ENCODE results near the gene ZNF140. TPM values are rescaled to one million over a fixed set of nuclear protein-coding genes. Genes with fewer than 3 reads are reported as not detected.

The ZNF140 gene
- total RNA-seq (2014; rRNA removed) = 1.4 and 1.8 TPM in 2 replicates
- percentile 31 among the genes with signal in this experiment for Bru-seq, nascent RNA
- BruChase-seq, experiment 1, labeled RNA remaining after a 6-hour chase = percentile 30 among the genes with signal in this experiment
- percentile 36 among the genes with signal in this experiment for BruChase-seq, experiment 2, labeled RNA remaining after a 2-hour chase
- long read RNA-seq, partial matches to known transcripts = 0 of 1 reads
- long read RNA-seq, other reads (novel, unspliced or antisense) = 0 of 1 reads

- CTCF ChIA-PET = no interaction called here
- intact Hi-C loops (cut with micrococcal nuclease) = no loop called here
These were observed at the start of gene ZNF140 for GRCh38 chr12:133080368-133081158. TSS of gene ZNF140 (plus strand) at chr12:133080923. CDS start at chr12:133081321, 398 bp downstream.

GRCh38 chr12:133037207-133038005 is 43.3 kb upstream of the ZNF140 start, which contains the start of gene ZNF84:
TSS of gene ZNF84 (plus strand) at chr12:133037509. CDS start at chr12:133041468, 3,959 bp downstream.
- Histone ChIP-seq H4K20me1 (ENCODE audit: low read length) (no peaks in the 10 kb centered on the region), H3K79me2 (ENCODE audit: low read length) (no peaks in the 10 kb centered on the region), H3K4me2 (ENCODE audit: low read length) (peak within 1 kb of the TSS; percentile 54), H3K9me3 (ENCODE audit: low read length) (peaks cover 30% of the 10 kb centered on the region), H3K27ac (ENCODE audit: low read length) (no peak within 1 kb of the TSS), H3K27me3 (ENCODE audit: low read length) (peaks cover 4% of the 10 kb centered on the region; the same call in 1 of the 2 replicates), H3K4me1 (ENCODE audit: insufficient read depth, low read length) (no peaks in the 10 kb centered on the region), H3K9me2 (replicated peaks; ENCODE audit: low read length) (no peaks in the 10 kb centered on the region), H2AFZ (ENCODE audit: low read length) (0 out of 2 replicates have a peak within 1 kb of the TSS, but pooled peaks have one; percentile 38), H3K9ac (ENCODE audit: low read length) (peak within 1 kb of the TSS; percentile 55), H3F3A (ENCODE audit: low read length, unreplicated experiment) (no peaks in the 10 kb centered on the region), H3K36me3 (ENCODE audit: low read depth, low read length) (peaks cover 30% of the 10 kb centered on the region), H3K4me3 (ENCODE audit: low read length) (peak within 1 kb of the TSS; percentile 62)
- TF ChIP-seq CTCF (conservative IDR thresholded peaks at IDR 0.05; ENCODE audit: low read depth, low read length) = no peak
- no peak for TF ChIP-seq EZH2phosphoT487 (IDR thresholded peaks at IDR 0.05; ENCODE audit: borderline replicate concordance, low read length)
- no peak for TF ChIP-seq EZH2 (IDR thresholded peaks at IDR 0.05; ENCODE audit: low read length, unreplicated experiment)
- no TSS peak for BruUV-seq (replicated peaks)
- POLR2A ChIA-PET (ENCODE audit: unreplicated experiment) = no interaction called here
- CTCF ChIA-PET = no interaction called here
- intact Hi-C loops (cut with micrococcal nuclease) = no loop called here
- DNase-seq (peak; percentile 77), ATAC-seq (peak; percentile 89)

More at GRCh38 chr12:133080368-133081158, at the start of gene ZNF140:
- Histone ChIP-seq H3K27me3 (ENCODE audit: low read length) (no peaks in the 10 kb centered on the region), H3K9ac (ENCODE audit: low read length) (peak within 1 kb of the TSS; percentile 31; the same call in 1 of the 2 replicates), H3K9me3 (ENCODE audit: low read length) (peaks cover 40% of the 10 kb centered on the region), H3K4me3 (ENCODE audit: low read length) (peak within 1 kb of the TSS; percentile 60), H3F3A (ENCODE audit: low read length, unreplicated experiment) (no peaks in the 10 kb centered on the region), H3K36me3 (ENCODE audit: low read depth, low read length) (peaks cover 9% of the 10 kb centered on the region; the same call in 1 of the 2 replicates), H3K27ac (ENCODE audit: low read length) (peak within 1 kb of the TSS; percentile 34; the same call in 1 of the 2 replicates), H3K79me2 (ENCODE audit: low read length) (no peaks in the 10 kb centered on the region), H2AFZ (ENCODE audit: low read length) (peak within 1 kb of the TSS; percentile 82), H4K20me1 (ENCODE audit: low read length) (no peaks in the 10 kb centered on the region), H3K4me2 (ENCODE audit: low read length) (peak within 1 kb of the TSS; percentile 54), H3K4me1 (ENCODE audit: insufficient read depth, low read length) (no peaks in the 10 kb centered on the region), H3K9me2 (replicated peaks; ENCODE audit: low read length) (no peaks in the 10 kb centered on the region)
- ATAC-seq (no peak), DNase-seq (peak; percentile 44)
- POLR2A ChIA-PET (ENCODE audit: unreplicated experiment) = no interaction called here
- no TSS peak for BruUV-seq (replicated peaks)
- TF ChIP-seq EZH2phosphoT487 (IDR thresholded peaks at IDR 0.05; ENCODE audit: borderline replicate concordance, low read length) (no peak), CTCF (conservative IDR thresholded peaks at IDR 0.05; ENCODE audit: low read depth, low read length) (no peak), EZH2 (IDR thresholded peaks at IDR 0.05; ENCODE audit: low read length, unreplicated experiment) (no peak)
